Hindlimb muscle (tissue), 1 donor: ENCODE results near the gene GSN. TPM values are rescaled to one million over a fixed set of nuclear protein-coding genes. Genes with fewer than 3 reads are reported as not detected.
"Not testable (repeated sequence)": the region's sequence is repeated elsewhere in the genome, so short reads cannot be mapped to it uniquely, and the experiment has no call there.

ENCODE experiments used
- DNase-seq: peaks from one replicate; pipeline ENCODE4 v3.0.0-alpha.2; 2013
- polyA plus RNA-seq: library from polyadenylated mRNA; unstranded; fragments of 120-200 nt; gene quantifications from one replicate; pipeline ENCODE4 v1.2.1, GENCODE V29; 2013; ENCODE audit not compliant: insufficient read length

GSN gene
- polyA plus RNA-seq, 1 donor = 316 TPM

- no peak for DNase-seq
These were observed 21.2 kb downstream of the GSN start for GRCh38 chr9:121289026-121289771.

DNA sequence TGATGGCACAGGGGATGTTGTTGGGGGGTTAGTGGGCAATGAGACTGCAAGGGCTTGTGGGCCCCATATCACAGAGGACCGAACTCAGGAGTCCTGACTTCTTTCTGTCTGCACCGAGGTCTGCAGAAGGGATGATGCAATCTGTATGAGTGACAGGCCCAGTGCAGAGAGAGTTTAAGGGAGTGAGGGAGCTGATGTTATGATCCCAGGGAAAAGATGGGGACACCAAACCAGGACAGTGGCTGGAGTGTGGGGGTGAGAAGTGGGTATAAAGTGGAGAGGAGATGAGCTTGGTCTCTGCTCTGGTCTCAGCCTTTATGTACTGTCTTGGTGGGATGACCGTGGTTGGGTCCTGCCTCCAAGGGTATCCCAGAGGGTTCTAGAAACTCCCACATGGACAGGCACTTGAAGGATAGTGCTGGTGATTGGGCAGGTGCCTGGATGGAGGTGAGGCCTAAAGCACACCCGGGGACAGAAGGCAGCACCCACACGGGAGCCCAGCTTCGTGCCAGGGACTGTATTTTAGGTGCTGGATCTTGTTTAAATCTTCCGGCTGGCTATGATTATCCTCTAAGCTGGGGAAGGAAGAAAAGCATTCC, 21.9 kb downstream of the GSN start:
- DNase-seq = no peak

GRCh38 chr9:121291536-121291935, 23.6 kb downstream of the GSN start:
- DNase-seq = not testable (repeated sequence)

DNA sequence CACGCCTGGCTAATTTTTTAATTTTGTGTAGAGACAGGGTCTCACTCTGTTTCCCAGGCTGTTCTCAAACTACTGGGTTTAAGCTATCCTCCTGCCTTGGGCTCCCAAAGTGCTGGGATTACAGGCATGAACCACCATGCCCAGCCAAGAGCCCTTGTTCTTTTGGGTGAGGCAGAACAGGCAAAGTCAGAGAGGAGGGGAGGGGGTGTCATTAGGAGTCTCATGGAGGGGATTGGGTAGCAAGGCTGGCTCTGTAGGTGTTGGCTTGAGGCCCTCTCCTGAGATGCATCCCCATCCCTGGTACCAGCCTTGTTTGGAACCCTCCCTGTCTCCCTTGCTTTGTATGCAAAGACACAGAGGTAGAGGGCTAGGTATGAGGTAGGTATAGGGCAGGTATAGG, 24.1 kb downstream of the GSN start:
- DNase-seq = no peak

- no peak for DNase-seq
These were observed 24.9 kb downstream of the GSN start for GRCh38 chr9:121292801-121293241.

DNA sequence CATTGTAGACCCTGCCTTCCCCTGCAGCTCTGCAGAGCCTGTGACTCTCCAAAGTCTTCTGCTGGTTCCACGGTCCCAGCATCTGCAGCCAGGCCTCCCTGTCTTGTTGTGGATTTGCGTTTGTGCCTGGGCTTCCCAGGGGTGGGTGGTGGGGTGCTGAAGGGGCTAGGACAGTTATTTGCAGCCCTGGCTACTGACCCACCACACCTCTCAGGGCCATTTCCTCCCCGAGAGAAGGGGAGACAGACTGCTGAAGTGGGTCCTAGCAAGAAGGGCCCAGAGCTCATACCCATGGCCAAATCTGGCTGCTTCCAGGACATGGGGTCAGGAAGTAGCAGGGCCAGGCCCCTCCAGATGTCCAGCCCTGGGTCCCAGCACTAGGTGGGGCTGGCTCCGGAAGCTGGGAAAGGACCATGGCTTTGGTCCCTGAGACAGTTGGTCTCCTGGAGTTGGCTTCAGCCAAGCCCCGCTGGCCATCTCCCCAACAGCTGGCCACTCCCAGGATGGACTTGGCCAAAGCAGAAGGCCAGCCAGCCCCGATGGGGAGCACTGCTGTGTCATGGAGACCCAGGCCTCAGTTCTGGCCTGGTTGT, 26.3 kb downstream of the GSN start:
- DNase-seq = no peak

DNA sequence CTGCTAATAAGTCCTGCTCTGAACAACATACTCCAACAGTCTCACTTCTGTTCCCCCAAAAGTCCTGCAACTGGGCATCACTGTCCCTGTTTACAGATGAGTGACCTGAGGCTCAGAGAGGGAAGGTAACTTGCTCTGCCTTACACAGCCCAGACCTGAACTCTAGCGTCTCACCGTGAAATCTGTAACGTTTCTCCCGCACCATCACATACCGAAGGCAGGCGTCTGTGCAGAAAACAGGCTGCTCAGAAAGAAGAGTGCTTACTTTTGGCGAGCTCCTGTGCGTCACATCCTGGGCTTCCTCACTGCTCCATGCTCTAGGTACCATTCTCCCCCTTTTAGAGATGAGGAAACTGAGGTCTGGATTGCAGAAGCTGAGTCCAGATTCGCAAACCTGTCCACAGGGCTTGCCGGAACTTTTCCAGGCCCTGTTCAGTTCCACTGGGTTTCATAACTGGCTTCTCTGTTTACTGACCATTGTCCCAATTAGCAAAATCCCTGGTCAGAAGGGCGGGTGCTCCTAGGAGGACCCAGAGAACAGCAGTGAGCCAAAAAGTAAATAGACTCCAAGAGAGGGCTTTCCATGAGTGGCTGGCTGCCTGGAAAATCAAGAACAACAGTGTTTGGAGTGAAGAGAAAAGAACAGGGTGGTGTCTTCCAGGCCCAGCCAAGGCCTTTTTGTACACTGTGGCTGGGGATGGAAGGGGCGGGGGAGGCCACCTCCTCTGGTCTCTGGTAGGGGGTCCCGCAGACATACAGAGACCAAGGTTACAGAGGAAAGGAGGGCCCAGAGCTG, 27.1 kb downstream of the GSN start:
- peak; percentile 82 for DNase-seq

DNA sequence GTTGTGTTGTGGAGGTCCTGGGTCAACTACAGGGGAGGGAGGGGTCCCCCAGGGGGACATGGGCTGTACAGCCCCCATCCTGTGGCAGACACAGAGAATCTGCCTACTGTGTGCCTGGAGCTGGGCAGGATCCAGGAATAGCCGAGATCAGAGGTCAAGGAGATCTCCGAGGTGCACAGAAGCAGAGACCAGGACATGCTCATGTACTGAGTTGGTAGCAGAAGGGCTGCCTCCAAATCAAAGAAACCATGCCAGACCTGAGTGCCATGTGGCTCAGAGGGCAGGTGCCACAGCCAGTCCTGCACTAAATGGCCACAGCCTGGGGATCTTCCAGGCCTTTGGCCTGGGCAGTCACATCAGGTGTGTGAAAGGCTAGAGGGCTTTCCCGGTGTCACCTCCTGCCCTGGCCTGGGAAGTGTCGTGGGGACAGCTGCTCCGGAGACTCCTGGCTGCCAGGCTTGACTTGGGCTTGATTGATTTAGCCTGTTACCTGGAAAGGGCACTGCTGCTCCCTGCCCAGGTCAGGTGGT, 27.8 kb downstream of the GSN start:
- no peak for DNase-seq

- DNase-seq = no peak
These were observed 28.5 kb downstream of the GSN start for GRCh38 chr9:121296213-121297127.

GRCh38 chr9:121297389-121297788, 29.4 kb downstream of the GSN start:
- DNase-seq = no peak

- no peak for DNase-seq
These were observed 30.1 kb downstream of the GSN start for GRCh38 chr9:121298016-121298538.

DNA sequence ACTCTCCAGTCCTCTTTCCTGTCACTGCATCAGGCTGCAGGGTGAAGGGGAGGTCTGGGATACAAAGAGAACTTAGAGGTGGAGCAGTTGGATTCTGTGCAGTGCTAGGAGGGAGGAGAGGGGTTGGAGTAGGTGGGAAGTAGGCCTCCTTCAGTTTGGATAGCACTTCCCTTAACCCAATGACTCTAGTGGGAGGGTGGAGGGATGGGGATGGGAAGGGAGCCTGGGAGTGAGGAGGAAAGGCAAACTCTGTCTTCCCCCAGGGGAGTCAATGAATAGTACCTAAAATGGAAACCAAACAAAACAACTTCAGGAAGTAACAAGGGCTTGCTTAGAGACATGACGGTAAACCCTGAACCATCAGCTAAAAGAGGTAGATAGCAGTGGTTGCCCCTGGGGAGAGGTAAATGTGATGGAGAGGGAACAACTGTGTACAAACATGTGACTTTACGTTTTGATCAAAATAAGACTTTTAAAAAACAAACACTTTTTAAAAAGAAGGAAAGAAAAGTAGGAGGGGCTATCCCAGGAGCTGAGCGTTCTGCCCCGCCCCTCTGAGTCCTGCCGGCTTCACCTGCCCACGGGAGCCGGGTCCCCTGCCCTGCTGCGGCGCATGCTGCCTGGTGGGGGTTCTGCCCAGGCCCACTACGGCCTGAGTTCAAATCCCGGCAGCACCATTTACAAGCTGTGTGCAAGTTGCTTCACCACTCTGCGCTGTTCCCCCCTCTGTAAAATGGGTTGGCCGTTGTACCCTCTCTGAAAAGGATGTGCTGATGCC, 30.9 kb downstream of the GSN start:
- DNase-seq = peak; percentile 78

DNA sequence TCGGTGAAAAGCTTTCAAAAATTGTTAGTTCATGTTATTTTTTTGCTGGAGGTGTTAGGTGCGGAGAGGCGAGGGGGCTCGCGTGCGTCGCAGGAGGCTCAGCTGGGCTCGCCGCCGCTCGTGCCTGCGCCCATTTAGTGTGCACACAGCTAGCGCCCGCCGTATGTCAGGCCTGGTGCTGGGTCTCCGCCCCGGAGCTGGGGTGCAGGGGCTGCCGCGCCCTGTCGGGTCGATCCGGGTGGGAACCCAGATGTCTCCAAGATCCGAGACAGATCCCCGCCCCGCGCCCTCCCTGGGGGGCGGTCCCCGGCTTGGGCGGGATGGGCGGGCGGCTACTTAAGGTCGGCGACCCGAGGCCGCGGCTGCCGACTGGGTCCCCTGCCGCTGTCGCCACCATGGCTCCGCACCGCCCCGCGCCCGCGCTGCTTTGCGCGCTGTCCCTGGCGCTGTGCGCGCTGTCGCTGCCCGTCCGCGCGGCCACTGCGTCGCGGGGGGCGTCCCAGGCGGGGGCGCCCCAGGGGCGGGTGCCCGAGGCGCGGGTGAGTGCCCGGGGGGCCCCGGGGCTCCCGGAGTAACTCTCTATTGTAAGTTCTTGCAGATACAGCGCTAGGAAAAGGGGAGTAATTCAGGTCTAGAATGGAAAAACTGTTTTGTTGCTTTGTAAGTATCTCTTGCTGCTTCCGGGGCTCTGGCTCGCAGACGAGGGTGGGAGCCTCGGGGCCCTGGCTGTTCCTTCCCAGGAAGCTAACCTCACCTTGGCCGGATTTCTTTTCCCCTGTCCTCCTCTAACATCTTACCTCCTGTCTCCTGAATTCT, 31.7 kb downstream of the GSN start:
- DNase-seq = peak; percentile 73

GRCh38 chr9:121300283-121301119, 32.5 kb downstream of the GSN start:
- DNase-seq = no peak

GRCh38 chr9:121301881-121302286, 33.9 kb downstream of the GSN start:
- no peak for DNase-seq

DNA sequence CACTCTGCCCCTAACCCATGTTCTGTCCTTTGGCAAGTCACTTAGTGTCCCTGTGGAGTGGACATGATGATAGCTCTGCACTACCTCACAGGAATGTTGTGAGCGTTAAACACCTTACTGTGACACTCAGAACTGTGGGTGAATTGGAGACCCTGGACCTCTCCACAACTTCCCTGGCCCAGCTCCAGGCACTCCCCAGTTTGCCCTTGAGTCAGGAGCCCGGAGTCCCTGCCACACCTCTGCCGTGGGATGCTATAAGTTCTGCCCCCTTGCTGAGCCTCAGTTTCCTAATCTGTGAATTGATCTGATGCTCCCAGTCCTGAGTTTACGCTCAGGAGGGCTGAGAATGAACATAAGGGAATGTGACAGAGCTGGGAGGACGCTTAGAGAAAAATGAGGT, 34.4 kb downstream of the GSN start:
- no peak for DNase-seq

DNA sequence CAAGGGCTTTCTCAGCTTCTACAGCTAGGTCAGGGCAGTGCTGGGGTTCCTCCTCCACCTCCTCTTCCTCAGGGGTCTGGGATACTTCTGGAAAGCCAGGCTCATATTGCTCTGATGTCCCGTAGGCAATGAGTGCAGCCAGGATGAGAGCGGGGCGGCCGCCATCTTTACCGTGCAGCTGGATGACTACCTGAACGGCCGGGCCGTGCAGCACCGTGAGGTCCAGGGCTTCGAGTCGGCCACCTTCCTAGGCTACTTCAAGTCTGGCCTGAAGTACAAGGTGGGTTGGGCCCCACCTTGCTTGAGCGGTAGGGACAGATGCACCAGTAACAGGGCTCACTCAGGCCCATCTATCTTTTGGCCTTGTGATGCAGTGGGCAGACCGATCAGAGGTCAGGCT, 34.8 kb downstream of the GSN start:
- no peak for DNase-seq
